HepG2 (cell line): ENCODE data around the gene ABCB9.

Experiments used
- CTCF ChIP-seq: sonication (generic); formaldehyde crosslinking; IDR thresholded peaks from 2 replicates; pipeline ENCODE4 v1.5.0; 2020; ENCODE audit warnings: mild to moderate bottlenecking, missing genetic modification reagents, moderate library complexity
- ELF1 ChIP-seq: sonication (generic); formaldehyde crosslinking; IDR thresholded peaks from 2 replicates; pipeline ENCODE4 v1.4.0; 2020; ENCODE audit warnings: missing genetic modification reagents
- FOXK1 ChIP-seq: sonication (generic); formaldehyde crosslinking; IDR thresholded peaks from 2 replicates; pipeline ENCODE4 v1.4.0; 2020; ENCODE audit warnings: low read depth, missing genetic modification reagents, borderline replicate concordance
- TAF1 ChIP-seq: sonication (generic); formaldehyde crosslinking; IDR thresholded peaks from 2 replicates; pipeline ENCODE4 v1.4.0; 2020; ENCODE audit warnings: missing genetic modification reagents
- ZNF777 ChIP-seq: sonication (generic); formaldehyde crosslinking; IDR thresholded peaks from 2 replicates; pipeline ENCODE4 v1.4.0; 2020; ENCODE audit warnings: missing genetic modification reagents
- TF ChIP-seq, protein P1 (sequence below): IDR thresholded peaks from 2 replicates; pipeline ENCODE4 v1.6.1; 2012; ENCODE audit warnings: inconsistent platforms

DNA sequence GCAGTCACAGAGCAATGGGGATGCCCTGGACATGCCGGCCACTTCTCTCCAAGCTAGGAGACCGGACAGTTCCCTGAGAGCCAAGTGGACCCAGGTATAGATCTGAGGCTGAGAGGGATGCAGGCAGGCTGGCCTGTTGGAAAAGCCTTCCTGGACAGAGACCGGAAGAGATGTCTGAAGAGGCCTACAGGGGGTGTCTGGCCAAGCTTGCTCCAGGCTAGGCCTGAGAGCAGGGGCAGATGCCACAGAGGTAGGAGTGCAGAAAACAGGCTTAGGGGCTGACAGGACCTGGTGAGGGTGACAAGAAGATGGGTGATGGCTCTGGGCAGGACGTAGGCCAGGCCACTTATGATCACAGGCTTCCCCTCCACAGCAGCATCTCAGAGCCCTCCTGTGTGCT lies 44.4 kb upstream of the ABCB9 start:
- TF ChIP-seq CTCF (no peak), TAF1 (CRISPR knock-in tag) (no peak), FOXK1 (no peak), ELF1 (CRISPR knock-in tag) (no peak), ZNF777 (CRISPR knock-in tag) (no peak)
- TF ChIP-seq, protein P1, sequence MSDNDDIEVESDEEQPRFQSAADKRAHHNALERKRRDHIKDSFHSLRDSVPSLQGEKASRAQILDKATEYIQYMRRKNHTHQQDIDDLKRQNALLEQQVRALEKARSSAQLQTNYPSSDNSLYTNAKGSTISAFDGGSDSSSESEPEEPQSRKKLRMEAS: no peak
